IMR-90 (cell line): ENCODE measurements around the gene STOML1. TPM values are rescaled to one million over a fixed set of nuclear protein-coding genes. Genes with fewer than 3 reads are reported as not detected.

Experiments used
- ATAC-seq: fragments of 200-7000 bp; cut with Tn5 transposase; 2 replicates; pipeline ENCODE4 v1.9.1; 2020; ENCODE audit warnings: low read depth, mild to moderate bottlenecking, moderate library complexity
- BruUV-seq: library from RNA; stranded (reverse); fragments of 400-500 nt; replicated peaks from 2 replicates; lab custom pipeline; 2021; lab: Mats Ljungman, UMichigan
- CTCF ChIA-PET: fragments of 300-600 bp; formaldehyde crosslinking; extraction: SDS; loops from one replicate; lab custom pipeline; 2021; ENCODE audit warnings: antibody characterized with exemption; lab: Yijun Ruan, JAX
- POLR2A ChIA-PET: fragments of 300-600 bp; sonication (Branson Sonifier 250); formaldehyde crosslinking; loops from one replicate; lab custom pipeline; 2022; ENCODE audit warnings: antibody characterized with exemption; ENCODE audit not compliant: unreplicated experiment; lab: Charles Lee
- DNase-seq: peaks from one replicate; pipeline ENCODE4 v3.0.0; 2013
- H2AFZ ChIP-seq: replicated peaks from 2 replicates; pipeline ENCODE3; 2013; ENCODE audit warnings: low read length, mild to moderate bottlenecking; ENCODE audit not compliant: poor library complexity
- H2AK5ac ChIP-seq: 2 replicates; pipeline ENCODE4 v1.6.1; 2013; ENCODE audit warnings: low read depth, low read length, inconsistent platforms
- H2AK9ac ChIP-seq: replicated peaks from 2 replicates; pipeline ENCODE3; 2013; ENCODE audit warnings: mild to moderate bottlenecking, low read depth, low read length, moderate library complexity; ENCODE audit not compliant: poor library complexity
- H2BK120ac ChIP-seq: 2 replicates; pipeline ENCODE4 v1.6.1; 2013; ENCODE audit warnings: low read depth, low read length, inconsistent platforms
- H2BK15ac ChIP-seq: 3 replicates; pipeline ENCODE4 v1.6.1; 2013; ENCODE audit warnings: low read depth, low read length, inconsistent platforms
- H2BK20ac ChIP-seq: 2 replicates; pipeline ENCODE4 v1.6.1; 2013; ENCODE audit warnings: low read depth, mild to moderate bottlenecking, inconsistent platforms, low read length, moderate library complexity
- H2BK5ac ChIP-seq: 2 replicates; pipeline ENCODE4 v1.6.1; 2013; ENCODE audit warnings: mild to moderate bottlenecking, low read depth, low read length, inconsistent platforms; ENCODE audit not compliant: poor library complexity, severe bottlenecking
- H3K14ac ChIP-seq: replicated peaks from 2 replicates; pipeline ENCODE4 v1.6.1; 2013; ENCODE audit warnings: low read depth, low read length, inconsistent platforms
- H3K18ac ChIP-seq: 2 replicates; pipeline ENCODE4 v1.6.1; 2013; ENCODE audit warnings: low read depth, low read length, control low read depth
- H3K23ac ChIP-seq: 2 replicates; pipeline ENCODE4 v1.6.1; 2013; ENCODE audit warnings: low read depth, low read length, inconsistent platforms
- H3K27ac ChIP-seq: 2 replicates; pipeline ENCODE4 v1.5.1; 2013; ENCODE audit warnings: mild to moderate bottlenecking, control low read depth, low read length; ENCODE audit not compliant: insufficient read depth
- H3K27me3 ChIP-seq: 2 replicates; pipeline ENCODE4 v1.6.1; 2013; ENCODE audit warnings: low read length; ENCODE audit not compliant: control insufficient read depth, insufficient read depth
- H3K36me3 ChIP-seq: 2 replicates; pipeline ENCODE4 v1.6.1; 2013; ENCODE audit warnings: low read length, mixed read lengths; ENCODE audit not compliant: control insufficient read depth, insufficient read depth
- H3K4ac ChIP-seq: 2 replicates; pipeline ENCODE4 v1.6.1; 2013; ENCODE audit warnings: low read depth, low read length, inconsistent platforms
- H3K4me1 ChIP-seq: 2 replicates; pipeline ENCODE4 v1.6.1; 2013; ENCODE audit warnings: low read length, mixed read lengths; ENCODE audit not compliant: control insufficient read depth, insufficient read depth
- H3K4me2 ChIP-seq: 2 replicates; pipeline ENCODE4 v1.6.1; 2013; ENCODE audit warnings: low read depth, mild to moderate bottlenecking, control low read depth, low read length, moderate library complexity
- H3K4me3 ChIP-seq: 2 replicates; pipeline ENCODE4 v1.5.1; 2013; ENCODE audit warnings: low read depth, mild to moderate bottlenecking, control low read depth, low read length, moderate library complexity; ENCODE audit not compliant: insufficient read depth
- H3K56ac ChIP-seq: 2 replicates; pipeline ENCODE4 v1.6.1; 2013; ENCODE audit warnings: low read length, inconsistent platforms; ENCODE audit not compliant: insufficient read depth; ENCODE audit errors: extremely low read depth
- H3K79me1 ChIP-seq, 2 experiments: 2 replicates each; pipeline ENCODE4 v1.6.1; 2013; ENCODE audit warnings: low read length in 2 of 2, inconsistent platforms in 1 of 2, low read depth in 1 of 2
- H3K9ac ChIP-seq: 2 replicates; pipeline ENCODE4 v1.6.1; 2013; ENCODE audit warnings: low read depth, low read length, control low read depth
- H3K9me1 ChIP-seq: 2 replicates; pipeline ENCODE4 v1.6.1; 2013; ENCODE audit warnings: low read length, inconsistent platforms; ENCODE audit not compliant: insufficient read depth
- H3K9me3 ChIP-seq: 2 replicates; pipeline ENCODE4 v1.6.1; 2013; ENCODE audit warnings: low read length; ENCODE audit not compliant: control insufficient read depth, insufficient read depth
- H4K20me1 ChIP-seq: 2 replicates; pipeline ENCODE4 v1.6.1; 2013; ENCODE audit warnings: low read length, inconsistent platforms; ENCODE audit not compliant: insufficient read depth
- H4K5ac ChIP-seq: 2 replicates; pipeline ENCODE4 v1.6.1; 2013; ENCODE audit warnings: mild to moderate bottlenecking, low read depth, low read length, control low read depth
- H4K8ac ChIP-seq, 2 experiments: 2 replicates each; pipeline ENCODE4 v1.6.1; 2013; ENCODE audit warnings: low read depth in 2 of 2, low read length in 2 of 2, control low read depth in 1 of 2, inconsistent platforms in 1 of 2
- H4K91ac ChIP-seq: 2 replicates; pipeline ENCODE4 v1.6.1; 2013; ENCODE audit warnings: low read depth, low read length, inconsistent platforms; ENCODE audit not compliant: insufficient read depth
- BHLHE40 ChIP-seq: fragments of 150-350 bp; IDR thresholded peaks from 2 replicates; pipeline ENCODE4 v1.6.1; 2016; ENCODE audit warnings: mild to moderate bottlenecking, low read depth, low read length
- CEBPB ChIP-seq: IDR thresholded peaks from 2 replicates; pipeline ENCODE4 v1.6.1; 2012; ENCODE audit warnings: low read depth, low read length, improper control_type of control experiment
- CHD1 ChIP-seq: IDR thresholded peaks from 2 replicates; pipeline ENCODE4 v1.6.1; 2012; ENCODE audit warnings: low read depth, low read length, improper control_type of control experiment
- FOS ChIP-seq: fragments of 150-350 bp; IDR thresholded peaks from 2 replicates; pipeline ENCODE4 v1.6.1; 2016; ENCODE audit warnings: low read depth, low read length
- MAFK ChIP-seq: IDR thresholded peaks from 2 replicates; pipeline ENCODE4 v1.6.1; 2012; ENCODE audit warnings: low read depth, low read length, improper control_type of control experiment
- MAZ ChIP-seq: IDR thresholded peaks from 2 replicates; pipeline ENCODE4 v1.6.1; 2012; ENCODE audit warnings: low read depth, mild to moderate bottlenecking, low read length, improper control_type of control experiment, moderate library complexity, borderline replicate concordance
- MXI1 ChIP-seq: IDR thresholded peaks from 2 replicates; pipeline ENCODE4 v1.6.1; 2012; ENCODE audit warnings: low read depth, mild to moderate bottlenecking, low read length, moderate library complexity, borderline replicate concordance
- NFE2L2 ChIP-seq: fragments of 150-350 bp; IDR thresholded peaks from 2 replicates; pipeline ENCODE4 v1.6.1; 2016; ENCODE audit warnings: low read depth, mild to moderate bottlenecking, low read length
- POLR2A ChIP-seq: IDR thresholded peaks from 2 replicates; pipeline ENCODE4 v1.6.1; 2012; ENCODE audit warnings: mild to moderate bottlenecking, low read depth, low read length
- RAD21 ChIP-seq: IDR thresholded peaks from 2 replicates; pipeline ENCODE4 v1.6.1; 2012; ENCODE audit warnings: low read length, improper control_type of control experiment
- RCOR1 ChIP-seq: IDR thresholded peaks from 2 replicates; pipeline ENCODE4 v1.6.1; 2012; ENCODE audit warnings: mild to moderate bottlenecking, low read length, improper control_type of control experiment; ENCODE audit not compliant: insufficient replicate concordance
- RFX5 ChIP-seq: IDR thresholded peaks from 2 replicates; pipeline ENCODE4 v1.8.0; 2012; ENCODE audit warnings: low read depth, mild to moderate bottlenecking, low read length, moderate library complexity
- SMC3 ChIP-seq: fragments of 150-350 bp; IDR thresholded peaks from 2 replicates; pipeline ENCODE4 v1.6.1; 2016; ENCODE audit warnings: low read depth, mild to moderate bottlenecking, antibody characterized with exemption, low read length, moderate library complexity
- WGBS, 2 experiments: methylation state at CpG; one replicate each; pipeline versions ENCODE4 v1.1.5 to v1.1.7; 2013; ENCODE audit warnings: missing lambda C conversion rate in 2 of 2; ENCODE audit not compliant: insufficient read length in 1 of 2; ENCODE audit errors: extremely low coverage in 2 of 2; 5-methylcytosine and 5-hydroxymethylcytosine counted together
- dilution Hi-C: fragments of 300-500 bp; cut with HindIII; formaldehyde crosslinking; loops from one replicate; pipeline ENCODE4 v1.14.3; 2018; ENCODE audit warnings: low sequenced_read_pairs; ENCODE audit not compliant: unreplicated experiment
- in situ Hi-C: fragments of 300-500 bp; cut with MboI; formaldehyde crosslinking; loops from 3 replicates; pipeline ENCODE4 v1.14.3; 2019; ENCODE audit warnings: low sequenced_read_pairs, inconsistent platforms, mixed read lengths
- intact Hi-C: fragments of 100-400 bp; cut with micrococcal nuclease; formaldehyde crosslinking; loops from 2 replicates; pipeline ENCODE4 v1.10.0; 2022
- polyA plus RNA-seq, 3 experiments: library from polyadenylated mRNA; depleted of rRNA; stranded (reverse); fragments of >200 nt; gene quantifications; 2 replicates each; pipeline ENCODE4 v1.2.3, GENCODE V29; 2012; ENCODE audit warnings: low replicate concordance in 1 of 3
- total RNA-seq: library from RNA; depleted of rRNA; stranded (reverse); fragments of >200 nt; gene quantifications from 2 replicates; pipeline ENCODE4 v1.2.3, GENCODE V29; 2012
- TF ChIP-seq, protein P1 (sequence below): fragments of 150-350 bp; IDR thresholded peaks from 2 replicates; pipeline ENCODE4 v1.6.1; 2016; ENCODE audit warnings: low read depth, mild to moderate bottlenecking, low read length, moderate library complexity, borderline replicate concordance
- TF ChIP-seq, protein P2 (sequence below): fragments of 150-350 bp; IDR thresholded peaks from 2 replicates; pipeline ENCODE4 v1.6.1; 2017; ENCODE audit warnings: mild to moderate bottlenecking, antibody characterized with exemption, low read length, low read depth
- TF ChIP-seq, protein P3 (sequence below): conservative IDR thresholded peaks from 2 replicates; pipeline ENCODE4 v1.5.1; 2012; ENCODE audit warnings: mild to moderate bottlenecking, low read depth, low read length, improper control_type of control experiment

STOML1 gene
- total and polyA plus RNA-seq, 2 of the 4 experiments (the other 2 are of a cell fraction), result 11.8 to 21.2 TPM

DNA sequence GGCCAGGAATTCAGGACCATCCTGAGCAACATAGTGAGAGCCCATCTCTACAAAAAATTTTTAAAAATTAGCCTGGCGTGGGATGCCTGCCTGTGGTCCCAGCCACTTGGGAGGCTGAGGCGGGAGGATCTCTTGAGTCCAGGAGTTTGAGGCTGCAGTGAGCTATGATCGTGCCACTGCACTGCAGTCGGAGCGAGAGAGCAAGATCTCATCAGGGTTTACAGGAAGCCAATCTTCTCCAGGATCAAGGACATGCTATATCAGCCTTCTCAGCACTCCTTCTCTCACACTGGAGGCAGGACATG, 451 bp upstream of the STOML1 start:
- Histone ChIP-seq H2AK5ac (peak overlapping the region; percentile 80), H3K23ac (0 out of 2 replicates have a peak overlapping the region, but pooled peaks have one; percentile 76), H3K4ac (peak overlapping the region; percentile 93), H2BK20ac (peak overlapping the region; percentile 95), H2AK9ac (peak overlapping the region; percentile 70), H3K9ac (peak overlapping the region; percentile 67), H3K79me1 (peaks cover 9 to 80% of the 10 kb centered on the region in 2 experiments; a peak in 3 of 4 replicates), H3K9me3 (no peaks in the 10 kb centered on the region), H3K27me3 (no peaks in the 10 kb centered on the region), H3K4me1 (peaks cover 27% of the 10 kb centered on the region), H3K4me3 (peak overlapping the region; percentile 38), H3K18ac (peak overlapping the region; percentile 91), H3K27ac (peak overlapping the region; percentile 88), H3K14ac (peak overlapping the region; percentile 90), H3K56ac (0 out of 2 replicates have a peak overlapping the region, but pooled peaks have one; percentile 14), H4K91ac (peak overlapping the region; percentile 93), H2AFZ (peak overlapping the region; percentile 91), H2BK15ac (peak overlapping the region; percentile 45; the same call in 2 of the 3 replicates), H2BK120ac (peak overlapping the region; percentile 91), H2BK5ac (peak overlapping the region; percentile 90), H3K9me1 (peaks cover 36% of the 10 kb centered on the region), H4K20me1 (peaks cover 8% of the 10 kb centered on the region; the same call in 1 of the 2 replicates), H4K5ac (peak overlapping the region; percentile 97), H4K8ac (peak overlapping the region; percentile 90 to 97), H3K36me3 (no peaks in the 10 kb centered on the region), H3K4me2 (peak overlapping the region; percentile 91)
- in situ Hi-C loops (loop anchor here (5.0 kb wide), 1 partner anchor 45 kb away; no protein-coding TSS in a partner anchor), intact Hi-C loops (loop anchor here (5.0 kb wide), 1 partner anchor 35 kb away; no protein-coding TSS in a partner anchor), dilution Hi-C loops (no loop called here)
- no peak for DNase-seq
- no peak for TF ChIP-seq CHD1
- no peak for TF ChIP-seq FOS
- TF ChIP-seq SMC3, result no peak
- no peak for TF ChIP-seq NFE2L2
- no peak for TF ChIP-seq MXI1
- TF ChIP-seq MAFK, result no peak
- TF ChIP-seq, protein P1, sequence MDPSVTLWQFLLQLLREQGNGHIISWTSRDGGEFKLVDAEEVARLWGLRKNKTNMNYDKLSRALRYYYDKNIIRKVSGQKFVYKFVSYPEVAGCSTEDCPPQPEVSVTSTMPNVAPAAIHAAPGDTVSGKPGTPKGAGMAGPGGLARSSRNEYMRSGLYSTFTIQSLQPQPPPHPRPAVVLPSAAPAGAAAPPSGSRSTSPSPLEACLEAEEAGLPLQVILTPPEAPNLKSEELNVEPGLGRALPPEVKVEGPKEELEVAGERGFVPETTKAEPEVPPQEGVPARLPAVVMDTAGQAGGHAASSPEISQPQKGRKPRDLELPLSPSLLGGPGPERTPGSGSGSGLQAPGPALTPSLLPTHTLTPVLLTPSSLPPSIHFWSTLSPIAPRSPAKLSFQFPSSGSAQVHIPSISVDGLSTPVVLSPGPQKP, result no peak
- no peak for TF ChIP-seq POLR2A
- TF ChIP-seq, protein P2, sequence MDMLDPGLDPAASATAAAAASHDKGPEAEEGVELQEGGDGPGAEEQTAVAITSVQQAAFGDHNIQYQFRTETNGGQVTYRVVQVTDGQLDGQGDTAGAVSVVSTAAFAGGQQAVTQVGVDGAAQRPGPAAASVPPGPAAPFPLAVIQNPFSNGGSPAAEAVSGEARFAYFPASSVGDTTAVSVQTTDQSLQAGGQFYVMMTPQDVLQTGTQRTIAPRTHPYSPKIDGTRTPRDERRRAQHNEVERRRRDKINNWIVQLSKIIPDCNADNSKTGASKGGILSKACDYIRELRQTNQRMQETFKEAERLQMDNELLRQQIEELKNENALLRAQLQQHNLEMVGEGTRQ, result no peak
- TF ChIP-seq MAZ, result no peak
- no peak for TF ChIP-seq CEBPB
- no peak for TF ChIP-seq RAD21
- TF ChIP-seq RCOR1, result no peak
- no peak for TF ChIP-seq BHLHE40
- TF ChIP-seq, protein P3, sequence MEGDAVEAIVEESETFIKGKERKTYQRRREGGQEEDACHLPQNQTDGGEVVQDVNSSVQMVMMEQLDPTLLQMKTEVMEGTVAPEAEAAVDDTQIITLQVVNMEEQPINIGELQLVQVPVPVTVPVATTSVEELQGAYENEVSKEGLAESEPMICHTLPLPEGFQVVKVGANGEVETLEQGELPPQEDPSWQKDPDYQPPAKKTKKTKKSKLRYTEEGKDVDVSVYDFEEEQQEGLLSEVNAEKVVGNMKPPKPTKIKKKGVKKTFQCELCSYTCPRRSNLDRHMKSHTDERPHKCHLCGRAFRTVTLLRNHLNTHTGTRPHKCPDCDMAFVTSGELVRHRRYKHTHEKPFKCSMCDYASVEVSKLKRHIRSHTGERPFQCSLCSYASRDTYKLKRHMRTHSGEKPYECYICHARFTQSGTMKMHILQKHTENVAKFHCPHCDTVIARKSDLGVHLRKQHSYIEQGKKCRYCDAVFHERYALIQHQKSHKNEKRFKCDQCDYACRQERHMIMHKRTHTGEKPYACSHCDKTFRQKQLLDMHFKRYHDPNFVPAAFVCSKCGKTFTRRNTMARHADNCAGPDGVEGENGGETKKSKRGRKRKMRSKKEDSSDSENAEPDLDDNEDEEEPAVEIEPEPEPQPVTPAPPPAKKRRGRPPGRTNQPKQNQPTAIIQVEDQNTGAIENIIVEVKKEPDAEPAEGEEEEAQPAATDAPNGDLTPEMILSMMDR, result no peak
- TF ChIP-seq RFX5, result no peak
- CTCF ChIA-PET, result interaction anchor here (0.8 to 1.3 kb wide), 4 partner anchors 9 to 48 kb away, joined by 3 to 4 read pairs (median 3); no protein-coding TSS in a partner anchor
- no peak for ATAC-seq
- POLR2A ChIA-PET, result no interaction called here
- no TSS peak for BruUV-seq
- WGBS, 2 experiments, result 85% methylated on average over 5 of the region's 5 CpGs; no CpG with 5 or more reads in 1 of the 2 experiments
